Activated T-helper 2 cell treated with anti-CD3 and anti-CD28 coated beads, Interferon-gamma antibody, Interleukin-2, Interleukin-4, amounts not matched to agents 10 μg/mL and 5 μg/mL and 100 μg/mL, durations not matched to agents 14 hours and 24 hours and 36 hours (primary cell): ENCODE data around the gene TSGA10IP. TPM values are rescaled to one million over a fixed set of nuclear protein-coding genes. Genes with fewer than 3 reads are reported as not detected.

ENCODE experiments used
- DNase-seq: peaks from one replicate; pipeline ENCODE4 v3.0.0; 2021; ENCODE audit warnings: low spot score
- H3K27ac Mint-ChIP-seq: one replicate; pipeline ENCODE4 v1.8.0; 2021; ENCODE audit warnings: mixed read lengths
- H3K27me3 Mint-ChIP-seq: one replicate; pipeline ENCODE4 v1.8.0; 2021; ENCODE audit warnings: low read depth, mixed read lengths
- H3K36me3 Mint-ChIP-seq: one replicate; pipeline ENCODE4 v1.8.0; 2021; ENCODE audit warnings: low read depth, mixed read lengths
- H3K4me1 Mint-ChIP-seq: one replicate; pipeline ENCODE4 v1.8.0; 2021; ENCODE audit warnings: low read depth, mixed read lengths
- H3K4me3 Mint-ChIP-seq: one replicate; pipeline ENCODE4 v1.8.0; 2021; ENCODE audit warnings: low read depth, mild to moderate bottlenecking, moderate library complexity, mixed read lengths
- H3K9me3 Mint-ChIP-seq: one replicate; pipeline ENCODE4 v1.8.0; 2021; ENCODE audit warnings: mixed read lengths
- intact Hi-C: fragments of 100-400 bp; cut with micrococcal nuclease; formaldehyde crosslinking; loops from one replicate; pipeline ENCODE4 v1.15.1; 2023
- total RNA-seq: library from RNA; stranded (reverse); gene quantifications from 2 replicates; pipeline ENCODE4 v1.2.3, GENCODE V29; 2022

The TSGA10IP gene
- total RNA-seq, 1 donor from 2014 or later = not detected

DNA sequence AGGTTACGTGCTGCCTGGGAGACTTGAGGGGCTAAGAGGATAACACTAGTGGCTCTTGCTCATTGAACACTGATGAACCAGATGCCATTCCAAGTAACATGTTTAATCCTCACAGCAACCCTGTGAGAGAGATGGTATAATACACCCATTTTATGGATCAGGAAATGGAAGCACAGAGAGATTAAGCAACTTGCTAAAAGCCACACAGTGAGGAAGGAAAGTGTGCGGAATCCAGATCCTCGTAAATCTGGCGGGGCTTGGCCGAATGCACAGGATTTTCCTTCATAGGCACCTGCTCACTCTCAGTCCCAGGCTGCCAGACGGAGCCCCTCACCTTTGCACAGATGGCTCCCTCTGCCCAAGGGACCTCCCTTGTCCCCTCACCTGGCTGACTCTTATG, 37.4 kb upstream of the TSGA10IP start:
- Mint-ChIP-seq H3K4me1 (peaks cover 12% of the 10 kb centered on the region), H3K9me3 (no peaks in the 10 kb centered on the region), H3K36me3 (no peaks in the 10 kb centered on the region), H3K27ac (no peak overlapping the region), H3K4me3 (no peak overlapping the region), H3K27me3 (peaks cover 5% of the 10 kb centered on the region)
- intact Hi-C loops = no loop called here
- DNase-seq = no peak

DNA sequence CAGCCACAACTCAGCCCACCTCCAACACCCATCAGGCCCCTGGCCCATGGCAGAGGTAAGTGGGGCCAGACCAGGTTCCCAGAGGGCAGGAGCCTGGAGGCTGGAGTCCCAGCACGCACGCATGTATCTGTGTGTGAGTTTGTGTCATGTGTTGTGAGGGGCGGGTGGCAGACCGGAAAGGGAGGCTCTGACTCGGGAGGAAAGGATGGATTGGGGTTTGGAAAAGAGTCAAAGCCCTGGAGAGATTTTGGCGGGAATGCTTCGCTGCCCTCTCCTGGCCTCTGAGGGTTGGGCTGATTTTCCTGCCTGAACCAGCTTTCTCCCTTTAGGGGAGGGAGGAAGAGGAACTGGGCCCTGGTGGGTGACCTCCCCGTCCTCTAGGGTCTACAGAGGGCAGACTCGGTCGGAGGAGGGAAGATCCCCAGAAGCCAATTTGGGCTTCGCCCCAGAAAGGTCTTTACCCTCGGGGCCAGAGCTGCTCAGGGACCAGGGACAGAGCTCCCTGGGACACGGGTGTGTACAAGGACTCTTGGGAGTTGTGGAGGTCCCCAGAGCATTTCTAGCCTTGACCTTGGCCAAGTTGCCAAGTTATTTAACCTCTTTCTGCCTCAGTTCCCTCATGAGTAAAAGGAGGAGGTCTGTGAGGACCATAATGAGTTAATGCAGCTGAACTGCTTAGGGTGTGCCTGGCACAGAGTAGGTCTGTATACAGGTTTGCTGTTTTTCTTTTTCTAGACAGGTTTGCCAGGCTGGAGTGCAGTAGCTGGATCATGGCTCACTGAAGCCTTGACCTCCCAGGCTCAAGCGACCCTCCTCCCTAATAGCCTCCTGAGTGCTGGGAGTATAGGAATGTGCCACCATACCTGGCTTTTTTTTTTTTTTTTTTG, 33.4 kb upstream of the TSGA10IP start:
- no peak overlapping the region for H3K4me3 Mint-ChIP-seq
- H3K36me3 Mint-ChIP-seq = peaks cover 7% of the 10 kb centered on the region
- no peak for DNase-seq
- H3K4me1 Mint-ChIP-seq = peaks cover 17% of the 10 kb centered on the region
- no peak overlapping the region for H3K27ac Mint-ChIP-seq
- H3K27me3 Mint-ChIP-seq = peaks cover under 1% of the 10 kb centered on the region
- H3K9me3 Mint-ChIP-seq = no peaks in the 10 kb centered on the region
- intact Hi-C loops = no loop called here

GRCh38 chr11:65912845-65913244, 32.4 kb upstream of the TSGA10IP start:
- H3K9me3 Mint-ChIP-seq = no peaks in the 10 kb centered on the region
- H3K36me3 Mint-ChIP-seq = peaks cover 10% of the 10 kb centered on the region
- peaks cover 21% of the 10 kb centered on the region for H3K4me1 Mint-ChIP-seq
- intact Hi-C loops = no loop called here
- DNase-seq = no peak
- H3K27me3 Mint-ChIP-seq = no peaks in the 10 kb centered on the region
- no peak overlapping the region for H3K27ac Mint-ChIP-seq
- no peak overlapping the region for H3K4me3 Mint-ChIP-seq

GRCh38 chr11:65915101-65915820, 30.0 kb upstream of the TSGA10IP start:
- H3K4me1 Mint-ChIP-seq = peaks cover 17% of the 10 kb centered on the region
- no peak for DNase-seq
- H3K27me3 Mint-ChIP-seq = no peaks in the 10 kb centered on the region
- intact Hi-C loops = no loop called here
- no peak overlapping the region for H3K4me3 Mint-ChIP-seq
- peaks cover 16% of the 10 kb centered on the region for H3K36me3 Mint-ChIP-seq
- no peak overlapping the region for H3K27ac Mint-ChIP-seq
- H3K9me3 Mint-ChIP-seq = no peaks in the 10 kb centered on the region

GRCh38 chr11:65915821-65916251, 29.4 kb upstream of the TSGA10IP start:
- intact Hi-C loops = no loop called here
- Mint-ChIP-seq H3K27ac (no peak overlapping the region), H3K4me1 (peaks cover 19% of the 10 kb centered on the region), H3K27me3 (no peaks in the 10 kb centered on the region), H3K4me3 (no peak overlapping the region), H3K9me3 (no peaks in the 10 kb centered on the region), H3K36me3 (peaks cover 18% of the 10 kb centered on the region)
- no peak for DNase-seq

DNA sequence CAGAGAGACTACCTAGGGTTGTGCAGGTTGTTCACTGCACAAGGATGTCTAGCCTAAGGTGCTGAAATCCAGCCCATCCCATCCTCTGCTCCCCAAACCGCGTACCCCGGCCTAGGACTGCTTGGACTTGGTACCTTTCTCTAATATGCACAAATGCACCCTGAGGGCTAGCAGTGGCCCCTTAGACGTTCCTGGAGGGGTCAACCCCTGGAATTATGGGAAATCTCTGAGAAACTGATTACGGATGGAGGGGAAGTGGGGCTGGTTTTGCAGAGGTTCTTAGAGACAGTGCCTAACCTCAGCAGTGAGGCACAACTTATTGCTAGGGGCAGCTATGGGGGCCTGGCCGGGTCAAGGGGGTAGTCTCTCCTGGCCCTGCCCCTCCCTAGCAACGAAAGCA, 28.9 kb upstream of the TSGA10IP start:
- Mint-ChIP-seq H3K36me3 (peaks cover 18% of the 10 kb centered on the region), H3K27ac (no peak overlapping the region), H3K4me1 (peaks cover 19% of the 10 kb centered on the region), H3K27me3 (no peaks in the 10 kb centered on the region), H3K4me3 (peak overlapping the region; percentile 66), H3K9me3 (no peaks in the 10 kb centered on the region)
- intact Hi-C loops = no loop called here
- DNase-seq = no peak

- no peaks in the 10 kb centered on the region for H3K9me3 Mint-ChIP-seq
- H3K4me1 Mint-ChIP-seq = peaks cover 19% of the 10 kb centered on the region
- no peak for DNase-seq
- no peaks in the 10 kb centered on the region for H3K27me3 Mint-ChIP-seq
- peak overlapping the region; percentile 42 for H3K27ac Mint-ChIP-seq
- H3K36me3 Mint-ChIP-seq = peaks cover 25% of the 10 kb centered on the region
- intact Hi-C loops = no loop called here
- peak overlapping the region; percentile 66 for H3K4me3 Mint-ChIP-seq
Measured at GRCh38 chr11:65917077-65917433, 28.2 kb upstream of the TSGA10IP start.

GRCh38 chr11:65917434-65918210, 27.7 kb upstream of the TSGA10IP start:
- Mint-ChIP-seq H3K27ac (peak overlapping the region; percentile 75), H3K9me3 (no peaks in the 10 kb centered on the region), H3K27me3 (no peaks in the 10 kb centered on the region), H3K36me3 (peaks cover 30% of the 10 kb centered on the region), H3K4me1 (peaks cover 19% of the 10 kb centered on the region), H3K4me3 (peak overlapping the region; percentile 83)
- intact Hi-C loops = loop anchor here (2.0 kb wide), 1 partner anchor 43 kb away; the partner anchor contains the start of gene SART1
- no peak for DNase-seq

GRCh38 chr11:65918211-65919140, 26.8 kb upstream of the TSGA10IP start, which contains the start of gene C11orf68:
TSS of gene C11orf68 (minus strand) at chr11:65919062. CDS start at chr11:65919031, 31 bp downstream.
- Mint-ChIP-seq H3K36me3 (peaks cover 39% of the 10 kb centered on the region), H3K4me1 (peaks cover 19% of the 10 kb centered on the region)
- no peak for DNase-seq

GRCh38 chr11:65919141-65919572, 26.1 kb upstream of the TSGA10IP start, which contains the start of gene DRAP1:
TSS of gene DRAP1 (plus strand) at chr11:65919426. CDS start at chr11:65919502, 76 bp downstream.
- Mint-ChIP-seq H3K4me1 (peaks cover 19% of the 10 kb centered on the region), H3K4me3 (peak within 1 kb of the TSS; percentile 88)

More at GRCh38 chr11:65918211-65919140, 26.8 kb upstream of the TSGA10IP start, which contains the start of gene C11orf68:
- no peaks in the 10 kb centered on the region for H3K9me3 Mint-ChIP-seq
- peak within 1 kb of the TSS; percentile 85 for H3K27ac Mint-ChIP-seq
- no peaks in the 10 kb centered on the region for H3K27me3 Mint-ChIP-seq
- H3K4me3 Mint-ChIP-seq = peak within 1 kb of the TSS; percentile 88
- intact Hi-C loops = loop anchor here (1.0 to 2.0 kb wide), 4 partner anchors 10 to 59 kb away; partner anchors contain the start of genes FOSL1 and SART1

GRCh38 chr11:65919573-65920371, 25.5 kb upstream of the TSGA10IP start:
- Mint-ChIP-seq H3K27me3 (no peaks in the 10 kb centered on the region), H3K4me3 (peak overlapping the region; percentile 88), H3K36me3 (peaks cover 40% of the 10 kb centered on the region), H3K27ac (peak overlapping the region; percentile 85), H3K9me3 (no peaks in the 10 kb centered on the region), H3K4me1 (peaks cover 19% of the 10 kb centered on the region)
- intact Hi-C loops = loop anchor here (1.0 to 2.0 kb wide), 4 partner anchors 9 to 60 kb away; partner anchors contain the start of genes FOSL1 and SART1
- DNase-seq = no peak

More at GRCh38 chr11:65919141-65919572, 26.1 kb upstream of the TSGA10IP start, which contains the start of gene DRAP1:
- intact Hi-C loops = loop anchor here (1.0 to 2.0 kb wide), 4 partner anchors 9 to 60 kb away; partner anchors contain the start of genes FOSL1 and SART1
- peak; percentile 97 for DNase-seq
- Mint-ChIP-seq H3K9me3 (no peaks in the 10 kb centered on the region), H3K36me3 (peaks cover 40% of the 10 kb centered on the region), H3K27me3 (no peaks in the 10 kb centered on the region), H3K27ac (peak within 1 kb of the TSS; percentile 85)
